IMR-90 (cell line): ENCODE measurements around the gene VDAC1. TPM values are rescaled to one million over a fixed set of nuclear protein-coding genes. Genes with fewer than 3 reads are reported as not detected.

Experiments used
- ATAC-seq: fragments of 200-7000 bp; cut with Tn5 transposase; 2 replicates; pipeline ENCODE4 v1.9.1; 2020; ENCODE audit warnings: low read depth, mild to moderate bottlenecking, moderate library complexity
- Bru-seq: library from RNA; stranded (reverse); fragments of 400-500 nt; gene quantifications from one replicate; lab custom pipeline; 2021; lab: Mats Ljungman, UMichigan
- BruChase-seq, 2 experiments: library from RNA; stranded (reverse); fragments of 400-500 nt; gene quantifications; one replicate each; lab custom pipeline; 2021; lab: Mats Ljungman, UMichigan
- BruUV-seq: library from RNA; stranded (reverse); fragments of 400-500 nt; replicated peaks from 2 replicates; lab custom pipeline; 2021; lab: Mats Ljungman, UMichigan
- CTCF ChIA-PET: fragments of 300-600 bp; formaldehyde crosslinking; extraction: SDS; loops from one replicate; lab custom pipeline; 2021; ENCODE audit warnings: antibody characterized with exemption; lab: Yijun Ruan, JAX
- POLR2A ChIA-PET: fragments of 300-600 bp; sonication (Branson Sonifier 250); formaldehyde crosslinking; loops from one replicate; lab custom pipeline; 2022; ENCODE audit warnings: antibody characterized with exemption; ENCODE audit not compliant: unreplicated experiment; lab: Charles Lee
- DNase-seq: peaks from one replicate; pipeline ENCODE4 v3.0.0; 2013
- H2AFZ ChIP-seq: replicated peaks from 2 replicates; pipeline ENCODE3; 2013; ENCODE audit warnings: low read length, mild to moderate bottlenecking; ENCODE audit not compliant: poor library complexity
- H2AK5ac ChIP-seq: 2 replicates; pipeline ENCODE4 v1.6.1; 2013; ENCODE audit warnings: low read depth, low read length, inconsistent platforms
- H2AK9ac ChIP-seq: replicated peaks from 2 replicates; pipeline ENCODE3; 2013; ENCODE audit warnings: mild to moderate bottlenecking, low read depth, low read length, moderate library complexity; ENCODE audit not compliant: poor library complexity
- H2BK120ac ChIP-seq: 2 replicates; pipeline ENCODE4 v1.6.1; 2013; ENCODE audit warnings: low read depth, low read length, inconsistent platforms
- H2BK15ac ChIP-seq: 3 replicates; pipeline ENCODE4 v1.6.1; 2013; ENCODE audit warnings: low read depth, low read length, inconsistent platforms
- H2BK20ac ChIP-seq: 2 replicates; pipeline ENCODE4 v1.6.1; 2013; ENCODE audit warnings: low read depth, mild to moderate bottlenecking, inconsistent platforms, low read length, moderate library complexity
- H2BK5ac ChIP-seq: 2 replicates; pipeline ENCODE4 v1.6.1; 2013; ENCODE audit warnings: mild to moderate bottlenecking, low read depth, low read length, inconsistent platforms; ENCODE audit not compliant: poor library complexity, severe bottlenecking
- H3K14ac ChIP-seq: replicated peaks from 2 replicates; pipeline ENCODE4 v1.6.1; 2013; ENCODE audit warnings: low read depth, low read length, inconsistent platforms
- H3K18ac ChIP-seq: 2 replicates; pipeline ENCODE4 v1.6.1; 2013; ENCODE audit warnings: low read depth, low read length, control low read depth
- H3K23ac ChIP-seq: 2 replicates; pipeline ENCODE4 v1.6.1; 2013; ENCODE audit warnings: low read depth, low read length, inconsistent platforms
- H3K27ac ChIP-seq: 2 replicates; pipeline ENCODE4 v1.5.1; 2013; ENCODE audit warnings: mild to moderate bottlenecking, control low read depth, low read length; ENCODE audit not compliant: insufficient read depth
- H3K27me3 ChIP-seq: 2 replicates; pipeline ENCODE4 v1.6.1; 2013; ENCODE audit warnings: low read length; ENCODE audit not compliant: control insufficient read depth, insufficient read depth
- H3K36me3 ChIP-seq: 2 replicates; pipeline ENCODE4 v1.6.1; 2013; ENCODE audit warnings: low read length, mixed read lengths; ENCODE audit not compliant: control insufficient read depth, insufficient read depth
- H3K4ac ChIP-seq: 2 replicates; pipeline ENCODE4 v1.6.1; 2013; ENCODE audit warnings: low read depth, low read length, inconsistent platforms
- H3K4me1 ChIP-seq: 2 replicates; pipeline ENCODE4 v1.6.1; 2013; ENCODE audit warnings: low read length, mixed read lengths; ENCODE audit not compliant: control insufficient read depth, insufficient read depth
- H3K4me2 ChIP-seq: 2 replicates; pipeline ENCODE4 v1.6.1; 2013; ENCODE audit warnings: low read depth, mild to moderate bottlenecking, control low read depth, low read length, moderate library complexity
- H3K4me3 ChIP-seq: 2 replicates; pipeline ENCODE4 v1.5.1; 2013; ENCODE audit warnings: low read depth, mild to moderate bottlenecking, control low read depth, low read length, moderate library complexity; ENCODE audit not compliant: insufficient read depth
- H3K56ac ChIP-seq: 2 replicates; pipeline ENCODE4 v1.6.1; 2013; ENCODE audit warnings: low read length, inconsistent platforms; ENCODE audit not compliant: insufficient read depth; ENCODE audit errors: extremely low read depth
- H3K79me1 ChIP-seq, 2 experiments: 2 replicates each; pipeline ENCODE4 v1.6.1; 2013; ENCODE audit warnings: low read length in 2 of 2, inconsistent platforms in 1 of 2, low read depth in 1 of 2
- H3K9ac ChIP-seq: 2 replicates; pipeline ENCODE4 v1.6.1; 2013; ENCODE audit warnings: low read depth, low read length, control low read depth
- H3K9me1 ChIP-seq: 2 replicates; pipeline ENCODE4 v1.6.1; 2013; ENCODE audit warnings: low read length, inconsistent platforms; ENCODE audit not compliant: insufficient read depth
- H3K9me3 ChIP-seq: 2 replicates; pipeline ENCODE4 v1.6.1; 2013; ENCODE audit warnings: low read length; ENCODE audit not compliant: control insufficient read depth, insufficient read depth
- H4K20me1 ChIP-seq: 2 replicates; pipeline ENCODE4 v1.6.1; 2013; ENCODE audit warnings: low read length, inconsistent platforms; ENCODE audit not compliant: insufficient read depth
- H4K5ac ChIP-seq: 2 replicates; pipeline ENCODE4 v1.6.1; 2013; ENCODE audit warnings: mild to moderate bottlenecking, low read depth, low read length, control low read depth
- H4K8ac ChIP-seq, 2 experiments: 2 replicates each; pipeline ENCODE4 v1.6.1; 2013; ENCODE audit warnings: low read depth in 2 of 2, low read length in 2 of 2, control low read depth in 1 of 2, inconsistent platforms in 1 of 2
- H4K91ac ChIP-seq: 2 replicates; pipeline ENCODE4 v1.6.1; 2013; ENCODE audit warnings: low read depth, low read length, inconsistent platforms; ENCODE audit not compliant: insufficient read depth
- BHLHE40 ChIP-seq: fragments of 150-350 bp; IDR thresholded peaks from 2 replicates; pipeline ENCODE4 v1.6.1; 2016; ENCODE audit warnings: mild to moderate bottlenecking, low read depth, low read length
- CEBPB ChIP-seq: IDR thresholded peaks from 2 replicates; pipeline ENCODE4 v1.6.1; 2012; ENCODE audit warnings: low read depth, low read length, improper control_type of control experiment
- CHD1 ChIP-seq: IDR thresholded peaks from 2 replicates; pipeline ENCODE4 v1.6.1; 2012; ENCODE audit warnings: low read depth, low read length, improper control_type of control experiment
- ELK1 ChIP-seq: fragments of 150-350 bp; IDR thresholded peaks from 2 replicates; pipeline ENCODE4 v1.6.1; 2016; ENCODE audit warnings: low read depth, mild to moderate bottlenecking, low read length, moderate library complexity, borderline replicate concordance
- FOS ChIP-seq: fragments of 150-350 bp; IDR thresholded peaks from 2 replicates; pipeline ENCODE4 v1.6.1; 2016; ENCODE audit warnings: low read depth, low read length
- MAFK ChIP-seq: IDR thresholded peaks from 2 replicates; pipeline ENCODE4 v1.6.1; 2012; ENCODE audit warnings: low read depth, low read length, improper control_type of control experiment
- MXI1 ChIP-seq: IDR thresholded peaks from 2 replicates; pipeline ENCODE4 v1.6.1; 2012; ENCODE audit warnings: low read depth, mild to moderate bottlenecking, low read length, moderate library complexity, borderline replicate concordance
- NFE2L2 ChIP-seq: fragments of 150-350 bp; IDR thresholded peaks from 2 replicates; pipeline ENCODE4 v1.6.1; 2016; ENCODE audit warnings: low read depth, mild to moderate bottlenecking, low read length
- POLR2A ChIP-seq: IDR thresholded peaks from 2 replicates; pipeline ENCODE4 v1.6.1; 2012; ENCODE audit warnings: mild to moderate bottlenecking, low read depth, low read length
- RAD21 ChIP-seq: IDR thresholded peaks from 2 replicates; pipeline ENCODE4 v1.6.1; 2012; ENCODE audit warnings: low read length, improper control_type of control experiment
- RCOR1 ChIP-seq: IDR thresholded peaks from 2 replicates; pipeline ENCODE4 v1.6.1; 2012; ENCODE audit warnings: mild to moderate bottlenecking, low read length, improper control_type of control experiment; ENCODE audit not compliant: insufficient replicate concordance
- RFX5 ChIP-seq: IDR thresholded peaks from 2 replicates; pipeline ENCODE4 v1.8.0; 2012; ENCODE audit warnings: low read depth, mild to moderate bottlenecking, low read length, moderate library complexity
- SMC3 ChIP-seq: fragments of 150-350 bp; IDR thresholded peaks from 2 replicates; pipeline ENCODE4 v1.6.1; 2016; ENCODE audit warnings: low read depth, mild to moderate bottlenecking, antibody characterized with exemption, low read length, moderate library complexity
- WGBS, 2 experiments: methylation state at CpG; one replicate each; pipeline versions ENCODE4 v1.1.5 to v1.1.7; 2013; ENCODE audit warnings: missing lambda C conversion rate in 2 of 2; ENCODE audit not compliant: insufficient read length in 1 of 2; ENCODE audit errors: extremely low coverage in 2 of 2; 5-methylcytosine and 5-hydroxymethylcytosine counted together
- dilution Hi-C: fragments of 300-500 bp; cut with HindIII; formaldehyde crosslinking; loops from one replicate; pipeline ENCODE4 v1.14.3; 2018; ENCODE audit warnings: low sequenced_read_pairs; ENCODE audit not compliant: unreplicated experiment
- in situ Hi-C: fragments of 300-500 bp; cut with MboI; formaldehyde crosslinking; loops from 3 replicates; pipeline ENCODE4 v1.14.3; 2019; ENCODE audit warnings: low sequenced_read_pairs, inconsistent platforms, mixed read lengths
- intact Hi-C: fragments of 100-400 bp; cut with micrococcal nuclease; formaldehyde crosslinking; loops from 2 replicates; pipeline ENCODE4 v1.10.0; 2022
- long read RNA-seq: library from polyadenylated mRNA; unstranded; transcript quantifications from one replicate; pipeline ENCODE4 v2.0.0, GENCODE V29; 2021; ENCODE audit not compliant: unreplicated experiment
- polyA plus RNA-seq, 3 experiments: library from polyadenylated mRNA; depleted of rRNA; stranded (reverse); fragments of >200 nt; gene quantifications; 2 replicates each; pipeline ENCODE4 v1.2.3, GENCODE V29; 2012; ENCODE audit warnings: low replicate concordance in 1 of 3
- total RNA-seq: library from RNA; depleted of rRNA; stranded (reverse); fragments of >200 nt; gene quantifications from 2 replicates; pipeline ENCODE4 v1.2.3, GENCODE V29; 2012; rRNA removed
- TF ChIP-seq, protein P1 (sequence below): fragments of 150-350 bp; IDR thresholded peaks from 2 replicates; pipeline ENCODE4 v1.6.1; 2017; ENCODE audit warnings: mild to moderate bottlenecking, antibody characterized with exemption, low read length, low read depth

VDAC1 gene
- total RNA-seq = 365 and 423 TPM in 2 replicates
- 242 and 289 TPM in 2 replicates for polyA plus RNA-seq (2012; rRNA removed)
- polyA plus RNA-seq (2012; cell fraction: cytosol; rRNA removed) = 103 and 148 TPM in 2 replicates
- polyA plus RNA-seq (2012; cell fraction: nucleus; rRNA removed; ENCODE audit: low replicate concordance) = 46.1 and 144 TPM in 2 replicates
- percentile 89 among the genes with signal in this experiment for Bru-seq, nascent RNA
- BruChase-seq, experiment 1, labeled RNA remaining after a 6-hour chase = percentile 92 among the genes with signal in this experiment
- BruChase-seq, experiment 2, labeled RNA remaining after a 2-hour chase = percentile 89 among the genes with signal in this experiment
- long read RNA-seq, transcript VDAC1-201 (9 exons, 1,953 nt) = minor isoform, 10 of 449 reads
- long read RNA-seq, transcript VDAC1-202 (9 exons, 1,807 nt) = minor isoform, 49 of 449 reads
- long read RNA-seq, transcript VDAC1-203 (9 exons, 1,873 nt) = major isoform, 332 of 449 reads
- long read RNA-seq, partial matches to known transcripts = 29 of 449 reads
- long read RNA-seq, other reads (novel, unspliced or antisense) = 25 of 449 reads

- peak; percentile 90 for ATAC-seq
- Histone ChIP-seq H3K27ac (peak within 1 kb of the TSS; percentile 98), H4K8ac (peak within 1 kb of the TSS; percentile 75 to 90), H3K56ac (peak within 1 kb of the TSS; percentile 90), H2AK5ac (peak within 1 kb of the TSS; percentile 77), H3K9ac (peak within 1 kb of the TSS; percentile 98), H3K23ac (peak within 1 kb of the TSS; percentile 98), H3K4ac (peak within 1 kb of the TSS; percentile 94), H2AK9ac (peak within 1 kb of the TSS; percentile 92), H2BK15ac (peak within 1 kb of the TSS; percentile 60; the same call in 2 of the 3 replicates), H3K27me3 (no peaks in the 10 kb centered on the region), H3K18ac (peak within 1 kb of the TSS; percentile 69), H2BK5ac (peak within 1 kb of the TSS; percentile 99), H2AFZ (peak within 1 kb of the TSS; percentile 99), H2BK120ac (peak within 1 kb of the TSS; percentile 76; the same call in 1 of the 2 replicates), H3K36me3 (peaks cover 13% of the 10 kb centered on the region), H3K9me3 (no peaks in the 10 kb centered on the region), H3K9me1 (peaks cover 27% of the 10 kb centered on the region), H3K4me2 (peak within 1 kb of the TSS; percentile 96), H3K79me1 (peaks cover 10 to 50% of the 10 kb centered on the region in 2 experiments), H4K91ac (peak within 1 kb of the TSS; percentile 81), H2BK20ac (no peak within 1 kb of the TSS), H3K14ac (peak within 1 kb of the TSS; percentile 93), H4K20me1 (peaks cover 42% of the 10 kb centered on the region), H3K4me1 (peaks cover 29% of the 10 kb centered on the region), H4K5ac (peak within 1 kb of the TSS; percentile 87), H3K4me3 (peak within 1 kb of the TSS; percentile 86)
- WGBS, 2 experiments = 0% methylated on average over 44 of the region's 96 CpGs; no CpG with 5 or more reads in 1 of the 2 experiments
- CTCF ChIA-PET = interaction anchor here (0.6 kb wide), 2 partner anchors 8 to 1042 kb away, joined by 3 to 4 read pairs; no protein-coding TSS in a partner anchor
- POLR2A ChIA-PET = interaction anchor here (0.6 kb wide), 1 partner anchor 25 kb away, joined by 6 read pairs; no protein-coding TSS in a partner anchor
- no TSS peak for BruUV-seq
- in situ Hi-C loops (no loop called here), dilution Hi-C loops (no loop called here), intact Hi-C loops (no loop called here)
- peak; percentile 88 for DNase-seq
- TF ChIP-seq RAD21 (no peak), BHLHE40 (peak; percentile 73), MAFK (no peak), CEBPB (no peak), CHD1 (0 out of 2 replicates have a peak, but pooled peaks have one; percentile 13), FOS (no peak; the same call in 1 of the 2 replicates), MXI1 (no peak; the same call in 1 of the 2 replicates), SMC3 (no peak), ELK1 (no peak), RFX5 (no peak), NFE2L2 (no peak), POLR2A (peak; percentile 57), RCOR1 (no peak)
- TF ChIP-seq, protein P1, sequence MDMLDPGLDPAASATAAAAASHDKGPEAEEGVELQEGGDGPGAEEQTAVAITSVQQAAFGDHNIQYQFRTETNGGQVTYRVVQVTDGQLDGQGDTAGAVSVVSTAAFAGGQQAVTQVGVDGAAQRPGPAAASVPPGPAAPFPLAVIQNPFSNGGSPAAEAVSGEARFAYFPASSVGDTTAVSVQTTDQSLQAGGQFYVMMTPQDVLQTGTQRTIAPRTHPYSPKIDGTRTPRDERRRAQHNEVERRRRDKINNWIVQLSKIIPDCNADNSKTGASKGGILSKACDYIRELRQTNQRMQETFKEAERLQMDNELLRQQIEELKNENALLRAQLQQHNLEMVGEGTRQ = no peak
Measured at GRCh38 chr5:134004626-134005416, at the start of gene VDAC1. TSS of gene VDAC1 (minus strand) at chr5:134004975. CDS start at chr5:133993012, 11,963 bp downstream.
